Loucy (cell line): ENCODE data around the gene IQGAP3.

Experiments used
- EZH2phosphoT487 ChIP-seq: fragments of 200-600 bp; IDR thresholded peaks from 2 replicates; pipeline ENCODE4 v1.6.1; 2018; ENCODE audit warnings: antibody characterized with exemption, mild to moderate bottlenecking, moderate library complexity, borderline replicate concordance
- TF ChIP-seq, protein P1 (sequence below): fragments of 200-600 bp; sonication (generic); conservative IDR thresholded peaks from 2 replicates; pipeline ENCODE4 v1.5.1; 2014; ENCODE audit warnings: mild to moderate bottlenecking, antibody characterized with exemption, low read length

DNA sequence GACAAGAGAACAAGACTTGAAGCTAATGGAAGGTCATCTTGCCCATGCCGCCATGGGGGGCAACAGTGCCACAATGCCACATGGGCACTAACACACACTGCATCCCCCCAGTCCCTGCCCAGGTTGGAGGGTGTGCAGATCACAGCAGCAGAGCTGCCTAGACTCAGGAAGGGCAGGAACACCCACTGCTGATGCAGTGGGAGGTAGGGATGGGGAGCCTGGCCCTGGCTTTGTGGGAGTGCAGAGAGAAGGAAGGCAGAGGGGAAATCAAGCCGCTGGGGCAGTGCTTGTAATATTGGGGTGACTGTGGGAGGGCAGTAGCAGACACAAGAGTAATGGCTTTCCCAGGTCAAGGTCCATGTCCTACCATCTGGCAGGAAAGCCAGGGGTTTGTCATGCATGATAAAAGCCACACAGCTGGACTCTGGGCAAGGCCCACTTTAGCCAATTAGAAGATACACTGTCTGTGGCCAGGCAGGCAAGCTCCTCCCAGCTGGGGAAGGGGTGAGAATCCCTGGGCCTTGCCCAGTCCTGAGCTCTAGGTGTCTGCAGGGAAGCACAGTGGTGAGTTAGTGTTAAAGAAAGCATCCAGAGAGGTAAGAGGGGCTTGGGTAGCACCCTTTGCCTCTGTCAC is 46.4 kb downstream of the IQGAP3 start:
- TF ChIP-seq, protein P1, sequence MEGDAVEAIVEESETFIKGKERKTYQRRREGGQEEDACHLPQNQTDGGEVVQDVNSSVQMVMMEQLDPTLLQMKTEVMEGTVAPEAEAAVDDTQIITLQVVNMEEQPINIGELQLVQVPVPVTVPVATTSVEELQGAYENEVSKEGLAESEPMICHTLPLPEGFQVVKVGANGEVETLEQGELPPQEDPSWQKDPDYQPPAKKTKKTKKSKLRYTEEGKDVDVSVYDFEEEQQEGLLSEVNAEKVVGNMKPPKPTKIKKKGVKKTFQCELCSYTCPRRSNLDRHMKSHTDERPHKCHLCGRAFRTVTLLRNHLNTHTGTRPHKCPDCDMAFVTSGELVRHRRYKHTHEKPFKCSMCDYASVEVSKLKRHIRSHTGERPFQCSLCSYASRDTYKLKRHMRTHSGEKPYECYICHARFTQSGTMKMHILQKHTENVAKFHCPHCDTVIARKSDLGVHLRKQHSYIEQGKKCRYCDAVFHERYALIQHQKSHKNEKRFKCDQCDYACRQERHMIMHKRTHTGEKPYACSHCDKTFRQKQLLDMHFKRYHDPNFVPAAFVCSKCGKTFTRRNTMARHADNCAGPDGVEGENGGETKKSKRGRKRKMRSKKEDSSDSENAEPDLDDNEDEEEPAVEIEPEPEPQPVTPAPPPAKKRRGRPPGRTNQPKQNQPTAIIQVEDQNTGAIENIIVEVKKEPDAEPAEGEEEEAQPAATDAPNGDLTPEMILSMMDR: no peak
- TF ChIP-seq EZH2phosphoT487: no peak
